ENCODE measurements around the gene BARX2.

BARX2 gene

GRCh38 chr11:129443276-129443675, 67.6 kb downstream of the BARX2 start:
- no peak for FAIRE-seq
- no peak for TF ChIP-seq PAX5 (IDR thresholded peaks at IDR 0.05; ENCODE audit: insufficient read depth, low read length, severe bottlenecking)
- TF ChIP-seq TAF1 (IDR thresholded peaks at IDR 0.05; ENCODE audit: low read depth, low read length): no peak
- TF ChIP-seq POU2F2 (IDR thresholded peaks at IDR 0.05; ENCODE audit: low read depth, low read length): no peak
- no peak for TF ChIP-seq POLR2A (IDR thresholded peaks at IDR 0.05; ENCODE audit: low read depth, low read length)
- TF ChIP-seq SPI1 (IDR thresholded peaks at IDR 0.05; ENCODE audit: low read depth, low read length): no peak
- no peak for TF ChIP-seq POLR2AphosphoS5 (IDR thresholded peaks at IDR 0.05; ENCODE audit: low read depth, low read length)
- no peak for DNase-seq (ENCODE audit: insufficient read length, low spot score)

DNA sequence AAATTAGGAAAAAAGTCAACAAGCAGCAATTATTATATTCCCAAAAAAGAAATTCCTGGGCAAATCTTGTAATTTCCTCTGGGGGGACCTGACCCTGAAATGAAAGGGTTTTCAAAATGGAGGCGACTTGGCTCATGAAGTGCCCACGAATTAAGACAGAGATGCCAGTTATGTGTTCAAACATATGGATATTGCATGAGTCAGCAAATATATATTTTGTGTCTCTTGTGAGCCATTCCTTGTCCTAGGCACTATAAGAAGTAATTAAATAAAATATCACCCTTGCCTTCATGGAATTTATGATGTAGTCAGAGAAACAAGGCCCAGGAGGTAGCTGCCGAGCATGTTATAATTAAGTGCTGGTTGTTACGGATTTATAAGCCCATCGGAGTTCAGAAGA, 68.6 kb downstream of the BARX2 start:
- TF ChIP-seq POLR2AphosphoS5 (IDR thresholded peaks at IDR 0.05; ENCODE audit: low read depth, low read length) (no peak), PAX5 (IDR thresholded peaks at IDR 0.05; ENCODE audit: insufficient read depth, low read length, severe bottlenecking) (no peak), TAF1 (IDR thresholded peaks at IDR 0.05; ENCODE audit: low read depth, low read length) (no peak), POU2F2 (IDR thresholded peaks at IDR 0.05; ENCODE audit: low read depth, low read length) (no peak), SPI1 (IDR thresholded peaks at IDR 0.05; ENCODE audit: low read depth, low read length) (no peak), POLR2A (IDR thresholded peaks at IDR 0.05; ENCODE audit: low read depth, low read length) (no peak)
- no peak for FAIRE-seq
- DNase-seq (ENCODE audit: insufficient read length, low spot score): no peak

- DNase-seq (ENCODE audit: insufficient read length, low spot score) (no peak), FAIRE-seq (no peak)
- TF ChIP-seq POLR2A (IDR thresholded peaks at IDR 0.05; ENCODE audit: low read depth, low read length): no peak
- no peak for TF ChIP-seq PAX5 (IDR thresholded peaks at IDR 0.05; ENCODE audit: insufficient read depth, low read length, severe bottlenecking)
- TF ChIP-seq POLR2AphosphoS5 (IDR thresholded peaks at IDR 0.05; ENCODE audit: low read depth, low read length): no peak
- TF ChIP-seq TAF1 (IDR thresholded peaks at IDR 0.05; ENCODE audit: low read depth, low read length): no peak
- TF ChIP-seq POU2F2 (IDR thresholded peaks at IDR 0.05; ENCODE audit: low read depth, low read length): no peak
- TF ChIP-seq SPI1 (IDR thresholded peaks at IDR 0.05; ENCODE audit: low read depth, low read length): no peak
These were observed 69.6 kb downstream of the BARX2 start for GRCh38 chr11:129445226-129445625.

- TF ChIP-seq PAX5 (IDR thresholded peaks at IDR 0.05; ENCODE audit: insufficient read depth, low read length, severe bottlenecking) (no peak), SPI1 (IDR thresholded peaks at IDR 0.05; ENCODE audit: low read depth, low read length) (no peak), POU2F2 (IDR thresholded peaks at IDR 0.05; ENCODE audit: low read depth, low read length) (no peak), POLR2A (IDR thresholded peaks at IDR 0.05; ENCODE audit: low read depth, low read length) (no peak), TAF1 (IDR thresholded peaks at IDR 0.05; ENCODE audit: low read depth, low read length) (no peak), POLR2AphosphoS5 (IDR thresholded peaks at IDR 0.05; ENCODE audit: low read depth, low read length) (no peak)
- FAIRE-seq (no peak), DNase-seq (ENCODE audit: insufficient read length, low spot score) (no peak)
These were observed 70.9 kb downstream of the BARX2 start for GRCh38 chr11:129446572-129446971.

DNA sequence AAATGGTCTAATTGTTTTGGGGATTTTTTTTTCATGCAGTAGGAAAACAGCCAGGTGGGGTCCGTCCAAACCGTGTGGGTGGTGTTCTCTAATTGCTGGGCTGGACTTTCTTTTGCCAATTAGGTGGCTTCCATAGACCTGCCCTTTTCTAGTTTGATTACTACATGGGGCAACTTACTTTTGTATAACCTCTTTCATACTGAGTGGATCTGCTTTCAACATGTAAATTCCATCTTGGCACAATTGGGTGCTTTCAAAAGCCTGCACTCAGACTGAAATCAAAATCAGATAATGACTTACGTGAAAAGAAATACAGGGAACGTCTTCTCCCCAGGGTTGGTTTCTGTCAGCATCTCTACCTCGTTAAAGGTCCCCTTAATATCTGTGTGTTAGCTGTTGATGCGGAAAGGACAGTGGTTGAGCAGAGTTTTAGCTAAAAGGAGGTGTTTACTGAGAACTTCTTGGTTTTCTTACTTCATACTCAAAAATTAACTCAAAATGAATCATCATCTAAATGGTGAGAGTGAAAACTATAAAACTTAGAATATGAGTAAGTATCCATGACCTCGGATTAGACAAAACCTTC, 72.1 kb downstream of the BARX2 start:
- TF ChIP-seq POU2F2 (IDR thresholded peaks at IDR 0.05; ENCODE audit: low read depth, low read length): no peak
- TF ChIP-seq POLR2AphosphoS5 (IDR thresholded peaks at IDR 0.05; ENCODE audit: low read depth, low read length): no peak
- no peak for TF ChIP-seq PAX5 (IDR thresholded peaks at IDR 0.05; ENCODE audit: insufficient read depth, low read length, severe bottlenecking)
- TF ChIP-seq TAF1 (IDR thresholded peaks at IDR 0.05; ENCODE audit: low read depth, low read length): no peak
- TF ChIP-seq SPI1 (IDR thresholded peaks at IDR 0.05; ENCODE audit: low read depth, low read length): no peak
- no peak for TF ChIP-seq POLR2A (IDR thresholded peaks at IDR 0.05; ENCODE audit: low read depth, low read length)
- FAIRE-seq: no peak

DNA sequence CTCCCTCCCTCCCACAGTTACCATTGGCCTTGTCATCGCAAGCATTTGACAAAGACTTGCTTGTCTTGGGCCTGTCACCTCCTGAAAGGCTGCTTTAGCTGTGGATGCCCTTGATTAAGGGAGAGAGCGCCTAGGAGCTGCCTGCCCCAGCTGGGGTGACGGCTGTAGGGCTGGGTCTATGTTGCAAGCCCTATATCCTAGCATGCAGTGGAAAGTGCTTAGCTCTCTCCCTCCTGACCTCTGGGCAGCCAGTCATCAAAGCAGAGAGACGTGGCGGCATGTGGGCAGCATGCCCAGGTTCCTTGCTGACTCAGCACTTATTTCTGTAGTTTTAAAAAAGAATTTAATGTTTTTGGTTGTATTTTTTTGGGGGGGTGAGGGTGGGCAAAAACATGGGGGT, 75.9 kb downstream of the BARX2 start:
- TF ChIP-seq POU2F2 (IDR thresholded peaks at IDR 0.05; ENCODE audit: low read depth, low read length) (no peak), SPI1 (IDR thresholded peaks at IDR 0.05; ENCODE audit: low read depth, low read length) (no peak), TAF1 (IDR thresholded peaks at IDR 0.05; ENCODE audit: low read depth, low read length) (no peak), POLR2AphosphoS5 (IDR thresholded peaks at IDR 0.05; ENCODE audit: low read depth, low read length) (no peak), PAX5 (IDR thresholded peaks at IDR 0.05; ENCODE audit: insufficient read depth, low read length, severe bottlenecking) (no peak), POLR2A (IDR thresholded peaks at IDR 0.05; ENCODE audit: low read depth, low read length) (no peak)
- DNase-seq (ENCODE audit: insufficient read length, low spot score): no peak
- FAIRE-seq: no peak

More for the DNA sequence above, 72.1 kb downstream of the BARX2 start:
- no peak for DNase-seq (ENCODE audit: insufficient read length, low spot score)

DNA sequence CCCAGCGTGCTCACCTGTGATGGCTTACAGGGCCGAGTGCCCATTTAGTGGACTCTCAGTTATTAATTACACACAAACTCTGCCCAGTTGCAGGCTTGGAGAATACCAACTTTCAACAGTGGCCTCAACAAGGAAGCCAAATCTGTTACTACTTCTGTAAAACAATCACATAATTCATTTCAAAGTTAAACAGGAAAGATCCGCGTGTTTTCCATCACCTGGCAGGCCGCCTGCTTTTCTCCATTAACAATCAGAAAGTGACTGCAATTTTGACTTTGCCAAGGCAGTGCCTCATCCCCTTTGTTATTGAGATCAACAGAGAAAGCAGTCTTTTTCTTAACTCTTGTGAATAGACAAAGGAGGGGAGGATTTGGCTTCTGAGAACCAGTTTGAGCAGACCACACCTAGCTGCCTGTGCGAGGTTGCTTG, 77.7 kb downstream of the BARX2 start:
- DNase-seq (ENCODE audit: insufficient read length, low spot score): no peak
- FAIRE-seq: no peak
- no peak for TF ChIP-seq POLR2AphosphoS5 (IDR thresholded peaks at IDR 0.05; ENCODE audit: low read depth, low read length)
- no peak for TF ChIP-seq SPI1 (IDR thresholded peaks at IDR 0.05; ENCODE audit: low read depth, low read length)
- no peak for TF ChIP-seq PAX5 (IDR thresholded peaks at IDR 0.05; ENCODE audit: insufficient read depth, low read length, severe bottlenecking)
- TF ChIP-seq POLR2A (IDR thresholded peaks at IDR 0.05; ENCODE audit: low read depth, low read length): no peak
- TF ChIP-seq TAF1 (IDR thresholded peaks at IDR 0.05; ENCODE audit: low read depth, low read length): no peak
- no peak for TF ChIP-seq POU2F2 (IDR thresholded peaks at IDR 0.05; ENCODE audit: low read depth, low read length)

DNA sequence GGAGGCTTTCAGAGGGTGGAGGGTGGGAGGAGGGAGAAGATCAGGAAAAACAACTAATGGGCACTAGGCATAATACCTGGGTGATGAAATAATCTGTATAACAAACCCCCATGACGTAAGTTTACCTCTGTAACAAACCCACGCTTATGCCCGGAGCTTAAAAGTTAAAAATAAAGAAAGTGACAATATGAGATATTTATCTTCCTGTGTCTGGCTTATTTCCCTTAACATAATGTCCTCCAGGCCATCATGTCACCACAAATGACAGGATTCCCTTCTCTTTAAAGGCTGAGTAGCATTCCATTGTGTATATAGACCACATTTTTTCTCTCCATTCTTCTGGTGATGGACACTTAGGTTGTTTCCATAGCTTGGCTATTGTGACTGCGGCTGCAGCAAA, 79.5 kb downstream of the BARX2 start:
- FAIRE-seq (no peak), DNase-seq (ENCODE audit: insufficient read length, low spot score) (no peak)
- no peak for TF ChIP-seq POLR2AphosphoS5 (IDR thresholded peaks at IDR 0.05; ENCODE audit: low read depth, low read length)
- TF ChIP-seq POU2F2 (IDR thresholded peaks at IDR 0.05; ENCODE audit: low read depth, low read length): no peak
- no peak for TF ChIP-seq POLR2A (IDR thresholded peaks at IDR 0.05; ENCODE audit: low read depth, low read length)
- TF ChIP-seq PAX5 (IDR thresholded peaks at IDR 0.05; ENCODE audit: insufficient read depth, low read length, severe bottlenecking): no peak
- no peak for TF ChIP-seq TAF1 (IDR thresholded peaks at IDR 0.05; ENCODE audit: low read depth, low read length)
- no peak for TF ChIP-seq SPI1 (IDR thresholded peaks at IDR 0.05; ENCODE audit: low read depth, low read length)

DNA sequence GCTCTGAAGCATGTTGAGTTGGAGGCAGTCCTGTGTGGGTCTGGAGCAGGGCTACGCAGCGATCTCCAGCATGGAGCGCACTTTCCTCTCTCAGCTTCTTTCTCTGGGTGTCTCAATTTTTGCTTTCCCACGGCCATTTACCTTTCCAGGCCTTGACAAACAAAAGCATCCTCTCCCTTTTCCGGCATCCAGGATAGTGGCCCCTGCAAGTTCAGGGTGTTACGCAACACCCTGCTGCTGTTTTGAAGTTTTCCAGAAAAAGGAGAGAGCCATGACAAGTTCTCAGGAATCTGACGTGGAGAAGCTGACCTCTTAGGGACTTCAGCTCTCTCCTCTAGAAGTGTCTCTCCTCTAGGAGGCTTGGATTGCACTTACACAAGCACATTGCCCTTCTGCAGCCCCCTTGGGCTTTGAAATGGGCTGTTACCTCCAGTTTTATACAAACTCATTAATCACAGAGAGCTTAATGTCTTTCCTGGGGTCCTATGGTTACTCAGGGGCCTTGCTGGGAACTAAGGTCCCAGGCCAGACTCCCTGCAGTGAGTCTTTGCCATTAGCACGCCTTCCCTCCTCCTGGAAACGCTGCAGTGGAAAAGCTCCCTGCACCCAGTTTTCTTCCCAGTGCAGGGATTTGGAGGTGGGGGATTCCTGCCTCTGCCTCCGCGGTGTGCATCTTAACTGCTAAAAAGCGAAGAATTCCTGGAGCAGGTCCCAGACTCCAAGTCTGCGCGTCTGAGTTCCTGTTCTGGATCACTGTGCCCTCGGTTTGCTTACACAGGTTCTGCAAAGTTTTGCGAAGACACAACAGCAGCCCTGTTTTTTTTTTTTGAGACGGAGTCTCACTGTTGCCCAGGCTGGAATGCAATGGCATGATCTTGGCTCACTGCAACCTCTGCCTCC, 80.4 kb downstream of the BARX2 start:
- TF ChIP-seq TAF1 (IDR thresholded peaks at IDR 0.05; ENCODE audit: low read depth, low read length): no peak
- no peak for TF ChIP-seq POLR2AphosphoS5 (IDR thresholded peaks at IDR 0.05; ENCODE audit: low read depth, low read length)
- no peak for TF ChIP-seq SPI1 (IDR thresholded peaks at IDR 0.05; ENCODE audit: low read depth, low read length)
- TF ChIP-seq PAX5 (IDR thresholded peaks at IDR 0.05; ENCODE audit: insufficient read depth, low read length, severe bottlenecking): no peak
- TF ChIP-seq POLR2A (IDR thresholded peaks at IDR 0.05; ENCODE audit: low read depth, low read length): no peak
- no peak for TF ChIP-seq POU2F2 (IDR thresholded peaks at IDR 0.05; ENCODE audit: low read depth, low read length)
- no peak for FAIRE-seq
- no peak for DNase-seq (ENCODE audit: insufficient read length, low spot score)

All from GM12891 (cell line).